Endodermal cell (in vitro differentiated cells): ENCODE results near the gene FCER1A. TPM values are rescaled to one million over a fixed set of nuclear protein-coding genes. Genes with fewer than 3 reads are reported as not detected.

ENCODE experiments used
- DNase-seq: peaks from one replicate; pipeline ENCODE4 v3.0.0-alpha.2; 2017
- H3K27ac ChIP-seq: 2 replicates; pipeline ENCODE4 v1.5.1; 2013; ENCODE audit warnings: mild to moderate bottlenecking, low read depth, low read length, moderate library complexity
- H3K27me3 ChIP-seq: 2 replicates; pipeline ENCODE4 v1.6.1; 2013; ENCODE audit warnings: mild to moderate bottlenecking, low read length, moderate library complexity; ENCODE audit not compliant: insufficient read depth, control insufficient read depth, poor library complexity, severe bottlenecking
- H3K36me3 ChIP-seq: 2 replicates; pipeline ENCODE4 v1.7.0; 2013; ENCODE audit warnings: mild to moderate bottlenecking, low read length, moderate library complexity; ENCODE audit not compliant: control insufficient read depth, insufficient read depth
- H3K4me1 ChIP-seq: one replicate; pipeline ENCODE4 v1.7.0; 2013; ENCODE audit warnings: low read length; ENCODE audit not compliant: control insufficient read depth, insufficient read depth
- H3K4me3 ChIP-seq: 2 replicates; pipeline ENCODE4 v1.5.1; 2013; ENCODE audit warnings: mild to moderate bottlenecking, low read length, moderate library complexity
- H3K9ac ChIP-seq: 2 replicates; pipeline ENCODE4 v1.6.1; 2013; ENCODE audit warnings: mild to moderate bottlenecking, low read length, moderate library complexity; ENCODE audit not compliant: poor library complexity, severe bottlenecking; ENCODE audit errors: extremely low read depth
- H3K9me3 ChIP-seq: 2 replicates; pipeline ENCODE4 v1.6.1; 2013; ENCODE audit warnings: mild to moderate bottlenecking, low read length, moderate library complexity; ENCODE audit not compliant: control insufficient read depth
- H3K27ac Mint-ChIP-seq: 2 replicates; pipeline ENCODE4 v1.8.0; 2020; ENCODE audit warnings: mixed read lengths
- H3K27me3 Mint-ChIP-seq: 2 replicates; pipeline ENCODE4 v1.8.0; 2021; ENCODE audit warnings: mild to moderate bottlenecking, mixed read lengths; ENCODE audit not compliant: insufficient read depth
- H3K36me3 Mint-ChIP-seq: 2 replicates; pipeline ENCODE4 v1.8.0; 2020; ENCODE audit warnings: low read depth, mixed read lengths
- H3K4me1 Mint-ChIP-seq: 2 replicates; pipeline ENCODE4 v1.8.0; 2020; ENCODE audit warnings: mixed read lengths
- H3K4me3 Mint-ChIP-seq: 2 replicates; pipeline ENCODE4 v1.8.0; 2020; ENCODE audit warnings: mild to moderate bottlenecking, moderate library complexity, mixed read lengths
- H3K9me3 Mint-ChIP-seq: 2 replicates; pipeline ENCODE4 v1.8.0; 2020; ENCODE audit warnings: mild to moderate bottlenecking, mixed read lengths
- WGBS, 2 experiments: methylation state at CpG; one replicate each; pipeline versions ENCODE4 v1.1.5 to v1.1.7; 2013; ENCODE audit warnings: missing lambda C conversion rate in 2 of 2, mixed read lengths in 1 of 2; ENCODE audit not compliant: insufficient coverage in 1 of 2, insufficient read length in 1 of 2; 5-methylcytosine and 5-hydroxymethylcytosine counted together
- total RNA-seq, 2 donors: library from RNA; stranded (reverse); fragmentation: NEBNext Ultra II Directional in 1 of 2; extraction: Animal tissue kit (Norgen Biotek cat#: 25700) in 1 of 2; gene quantifications; 2 replicates in 1 of 2; 3 replicates in 1 of 2; pipeline ENCODE4 v1.2.1, GENCODE V29; 2021
- TF ChIP-seq, protein P1 (sequence below): fragments of 200-600 bp; sonication (generic); conservative IDR thresholded peaks from 2 replicates; pipeline ENCODE4 v1.5.0; 2021; ENCODE audit warnings: antibody characterized with exemption, mild to moderate bottlenecking

The FCER1A gene
- total RNA-seq, 2 donors from 2014 or later, result not detected

DNA sequence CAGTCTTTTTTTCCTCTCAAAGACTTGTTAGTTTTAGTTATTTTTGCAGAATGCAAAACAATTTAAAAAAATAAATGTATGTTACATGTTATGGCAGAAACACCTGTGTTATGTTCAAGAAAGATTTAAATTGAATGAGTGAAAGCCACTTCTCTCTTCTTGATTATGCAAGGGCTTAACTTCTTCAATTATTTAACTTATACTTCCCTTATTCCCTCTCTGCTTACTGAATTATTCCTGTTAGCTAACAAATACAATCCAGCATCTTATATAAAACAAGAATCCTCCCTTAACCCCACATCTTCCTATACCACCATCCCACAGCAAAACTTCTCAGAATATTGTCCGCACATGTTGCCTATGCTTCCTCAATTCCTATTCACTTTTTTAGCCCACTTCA, 10.7 kb upstream of the FCER1A start:
- Histone ChIP-seq H3K27me3 (no peaks in the 10 kb centered on the region), H3K4me3 (no peak overlapping the region), H3K9ac (no peak overlapping the region), H3K36me3 (no peaks in the 10 kb centered on the region), H3K4me1 (no peaks in the 10 kb centered on the region), H3K27ac (no peak overlapping the region), H3K9me3 (no peaks in the 10 kb centered on the region)
- H3K9me3 Mint-ChIP-seq, result peaks cover 16% of the 10 kb centered on the region
- H3K4me3 Mint-ChIP-seq, result no peak overlapping the region
- TF ChIP-seq, protein P1, sequence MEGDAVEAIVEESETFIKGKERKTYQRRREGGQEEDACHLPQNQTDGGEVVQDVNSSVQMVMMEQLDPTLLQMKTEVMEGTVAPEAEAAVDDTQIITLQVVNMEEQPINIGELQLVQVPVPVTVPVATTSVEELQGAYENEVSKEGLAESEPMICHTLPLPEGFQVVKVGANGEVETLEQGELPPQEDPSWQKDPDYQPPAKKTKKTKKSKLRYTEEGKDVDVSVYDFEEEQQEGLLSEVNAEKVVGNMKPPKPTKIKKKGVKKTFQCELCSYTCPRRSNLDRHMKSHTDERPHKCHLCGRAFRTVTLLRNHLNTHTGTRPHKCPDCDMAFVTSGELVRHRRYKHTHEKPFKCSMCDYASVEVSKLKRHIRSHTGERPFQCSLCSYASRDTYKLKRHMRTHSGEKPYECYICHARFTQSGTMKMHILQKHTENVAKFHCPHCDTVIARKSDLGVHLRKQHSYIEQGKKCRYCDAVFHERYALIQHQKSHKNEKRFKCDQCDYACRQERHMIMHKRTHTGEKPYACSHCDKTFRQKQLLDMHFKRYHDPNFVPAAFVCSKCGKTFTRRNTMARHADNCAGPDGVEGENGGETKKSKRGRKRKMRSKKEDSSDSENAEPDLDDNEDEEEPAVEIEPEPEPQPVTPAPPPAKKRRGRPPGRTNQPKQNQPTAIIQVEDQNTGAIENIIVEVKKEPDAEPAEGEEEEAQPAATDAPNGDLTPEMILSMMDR, result no peak
- DNase-seq, result no peak
- H3K27me3 Mint-ChIP-seq, result no peaks in the 10 kb centered on the region
- H3K4me1 Mint-ChIP-seq, result no peaks in the 10 kb centered on the region
- H3K27ac Mint-ChIP-seq, result no peak overlapping the region
- 90 to 100% methylated on average over 1 of the region's 1 CpG for WGBS, 2 experiments
- no peaks in the 10 kb centered on the region for H3K36me3 Mint-ChIP-seq

DNA sequence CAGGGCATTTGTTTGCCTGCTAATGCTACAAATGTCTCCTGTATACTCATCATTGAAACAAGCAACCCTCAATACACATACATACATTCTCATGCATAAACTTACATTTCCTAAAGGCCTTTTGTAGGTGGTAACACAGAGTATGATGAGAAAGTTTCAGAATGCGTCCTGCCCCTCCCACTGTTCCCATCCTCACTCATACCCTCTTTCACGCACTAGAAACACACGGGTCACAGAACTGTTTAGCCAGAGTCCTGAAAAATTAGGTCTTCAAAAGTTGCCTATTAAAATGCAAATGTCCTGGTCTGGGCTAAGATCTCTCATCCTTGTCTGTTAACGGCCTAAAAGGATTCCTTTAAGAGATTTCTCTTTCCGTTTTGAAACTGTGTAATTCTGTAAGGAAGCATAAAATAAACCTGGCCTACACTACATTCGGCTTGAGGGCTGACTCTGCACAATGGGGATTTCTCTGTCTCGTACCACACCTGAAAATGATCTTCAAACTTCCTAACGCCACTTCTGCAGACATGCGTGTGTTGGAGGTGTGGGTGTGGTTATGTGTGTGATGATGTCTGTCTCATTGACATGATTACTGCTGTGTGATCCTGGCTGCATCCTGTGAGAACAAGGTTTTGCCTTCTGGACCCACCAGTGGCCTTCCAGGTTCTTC, 5.3 kb upstream of the FCER1A start:
- Histone ChIP-seq H3K27me3 (no peaks in the 10 kb centered on the region), H3K9ac (no peak overlapping the region), H3K9me3 (no peaks in the 10 kb centered on the region), H3K4me3 (no peak overlapping the region), H3K4me1 (no peaks in the 10 kb centered on the region), H3K27ac (no peak overlapping the region), H3K36me3 (no peaks in the 10 kb centered on the region)
- no peak overlapping the region for H3K27ac Mint-ChIP-seq
- no peak overlapping the region for H3K4me3 Mint-ChIP-seq
- TF ChIP-seq, protein P1, result no peak
- WGBS, 2 experiments, result 87 to 91% methylated on average over 8 to 9 of the region's 9 CpGs
- DNase-seq, result no peak
- H3K36me3 Mint-ChIP-seq, result no peaks in the 10 kb centered on the region
- H3K4me1 Mint-ChIP-seq, result no peaks in the 10 kb centered on the region
- no peaks in the 10 kb centered on the region for H3K27me3 Mint-ChIP-seq
- H3K9me3 Mint-ChIP-seq, result peaks cover 21% of the 10 kb centered on the region

DNA sequence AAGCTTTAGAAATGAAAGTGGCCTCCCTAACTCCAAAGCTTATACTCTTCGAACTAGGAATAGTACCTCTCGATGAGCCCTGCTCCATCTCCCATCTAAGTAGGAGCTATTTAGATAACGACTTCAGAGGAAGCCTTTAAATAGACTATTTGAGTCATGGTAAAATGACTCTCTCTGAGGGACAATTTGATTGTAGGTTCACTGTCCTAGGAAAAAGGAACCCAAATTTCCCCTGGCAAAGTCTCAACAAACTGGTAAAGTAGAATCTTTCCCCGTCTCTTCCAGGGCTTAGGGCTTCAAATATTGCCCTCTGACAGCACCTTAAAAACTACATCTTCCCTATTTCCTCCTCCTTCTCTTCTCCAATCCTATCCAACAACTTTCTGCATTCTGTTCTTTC, 2.0 kb upstream of the FCER1A start:
- WGBS, 2 experiments, result 96 to 100% methylated on average over 1 to 4 of the region's 4 CpGs
- H3K27ac ChIP-seq, result no peak overlapping the region
- Mint-ChIP-seq H3K4me1 (no peaks in the 10 kb centered on the region), H3K4me3 (no peak overlapping the region), H3K27me3 (no peaks in the 10 kb centered on the region), H3K27ac (no peak overlapping the region), H3K36me3 (no peaks in the 10 kb centered on the region), H3K9me3 (peaks cover 25% of the 10 kb centered on the region)
- no peak for DNase-seq
- H3K4me3 ChIP-seq, result no peak overlapping the region
- no peaks in the 10 kb centered on the region for H3K9me3 ChIP-seq
- no peaks in the 10 kb centered on the region for H3K4me1 ChIP-seq
- no peaks in the 10 kb centered on the region for H3K36me3 ChIP-seq
- H3K9ac ChIP-seq, result no peak overlapping the region
- TF ChIP-seq, protein P1, result no peak
- no peaks in the 10 kb centered on the region for H3K27me3 ChIP-seq
